H1 (cell line): Measurements from ENCODE around the gene OPCML. TPM values are rescaled to one million over a fixed set of nuclear protein-coding genes. Genes with fewer than 3 reads are reported as not detected.

Experiments
- EGR1 ChIP-seq: IDR thresholded peaks from 2 replicates; pipeline ENCODE4 v1.6.1; 2011; ENCODE audit warnings: low read depth, low read length, borderline replicate concordance
- RFX5 ChIP-seq: IDR thresholded peaks from 2 replicates; pipeline ENCODE4 v1.6.1; 2011; ENCODE audit warnings: low read depth, low read length, improper control_type of control experiment, borderline replicate concordance
- polyA plus RNA-seq, 7 experiments: library from polyadenylated mRNA; depleted of rRNA in 3 of 7; stranded (reverse) in 5 of 7; unstranded in 2 of 7; fragments of >200 nt in 5 of 7; fragments of 200-250 nt in 2 of 7; gene quantifications; 1 replicate in 5 of 7; 2 replicates in 1 of 7; 4 replicates in 1 of 7; pipeline versions ENCODE4 v1.2.1 to v1.2.3, GENCODE V29; 2011 to 2013; ENCODE audit warnings: missing spikeins in 2 of 7, mixed read lengths in 2 of 7
- total RNA-seq: library from RNA; stranded (reverse); fragmentation: NEBNext Ultra II Directional; extraction: Animal tissue kit (Norgen Biotek cat#: 25700); gene quantifications from 2 replicates; pipeline ENCODE4 v1.2.1, GENCODE V29; 2021

Gene OPCML
- total and polyA plus RNA-seq, 2 of the 8 experiments (the other 6 are each of a cell fraction or from before 2014, with no cell fraction given): 2.3 to 3.1 TPM

DNA sequence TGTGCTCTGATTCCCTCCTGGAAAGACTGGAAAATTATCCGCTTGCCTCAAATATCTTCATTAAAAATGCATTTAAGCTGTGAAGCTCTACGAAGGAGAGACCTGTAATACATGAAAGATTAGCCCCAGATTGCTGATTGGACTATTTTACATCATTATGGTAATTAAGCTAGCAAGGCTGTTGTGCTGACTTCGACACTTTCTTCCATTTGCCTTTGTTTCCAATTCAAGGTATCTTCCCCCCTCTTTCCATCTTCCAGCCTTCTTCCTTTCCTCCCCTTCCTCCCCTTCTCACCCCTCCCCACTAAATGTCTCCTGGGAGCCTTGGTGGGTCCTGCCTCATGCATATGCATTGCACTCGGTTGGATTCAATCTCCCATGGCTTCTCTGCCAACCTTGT is 710.8 kb downstream of the OPCML start (continued):
- TF ChIP-seq EGR1: no peak
- TF ChIP-seq RFX5: no peak
- TF ChIP-seq, all 59 proteins: peak for 0
